H1 (cell line): ENCODE measurements around the gene CIAO3. TPM values are rescaled to one million over a fixed set of nuclear protein-coding genes. Genes with fewer than 3 reads are reported as not detected.
A peak's percentile ranks its signal among the peaks of the same experiment; 100 is the strongest.

Experiments
- CTCF ChIA-PET: fragments of 300-600 bp; sonication (Branson Sonifier 250); formaldehyde crosslinking; loops from one replicate; lab custom pipeline; 2021; ENCODE audit not compliant: partially characterized antibody; lab: Charles Lee
- POLR2A ChIA-PET: fragments of 300-600 bp; sonication (Branson Sonifier 250); formaldehyde crosslinking; loops from one replicate; lab custom pipeline; 2021; ENCODE audit warnings: inconsistent platforms; ENCODE audit not compliant: partially characterized antibody; lab: Charles Lee
- DNase-seq, 2 experiments: peaks; one replicate each; pipeline versions ENCODE4 v3.0.0 to v3.0.0-alpha.2; 2010 to 2022; ENCODE audit warnings: low spot score in 2 of 2, low read depth in 1 of 2, mixed read lengths in 1 of 2
- FAIRE-seq: peaks from 2 replicates; lab custom pipeline; 2011; peaks lifted over from hg19 to GRCh38; lab: Jason Lieb, UNC
- H2AFZ ChIP-seq: 2 replicates; pipeline ENCODE4 v1.8.1; 2012; ENCODE audit warnings: low read length, inconsistent platforms
- H2AK5ac ChIP-seq: 2 replicates; pipeline ENCODE4 v1.6.1; 2013; ENCODE audit warnings: low read depth, low read length
- H2BK120ac ChIP-seq: replicated peaks from 2 replicates; pipeline ENCODE3; 2013; ENCODE audit warnings: low read depth, low read length, inconsistent platforms
- H2BK12ac ChIP-seq: 2 replicates; pipeline ENCODE4 v1.6.1; 2013; ENCODE audit warnings: low read depth, low read length
- H2BK15ac ChIP-seq: 2 replicates; pipeline ENCODE4 v1.6.1; 2013; ENCODE audit warnings: low read length
- H2BK20ac ChIP-seq: 2 replicates; pipeline ENCODE4 v1.6.1; 2013; ENCODE audit warnings: low read length
- H2BK5ac ChIP-seq: 2 replicates; pipeline ENCODE4 v1.6.1; 2013; ENCODE audit warnings: low read depth, low read length
- H3K14ac ChIP-seq: 2 replicates; pipeline ENCODE4 v1.6.1; 2013; ENCODE audit warnings: inconsistent platforms; ENCODE audit not compliant: insufficient read length
- H3K18ac ChIP-seq: 2 replicates; pipeline ENCODE4 v1.6.1; 2013; ENCODE audit warnings: low read length; ENCODE audit errors: extremely low read depth
- H3K23ac ChIP-seq: 2 replicates; pipeline ENCODE4 v1.6.1; 2013; ENCODE audit warnings: inconsistent platforms; ENCODE audit not compliant: insufficient read length
- H3K23me2 ChIP-seq: 2 replicates; pipeline ENCODE4 v1.6.1; 2013; ENCODE audit warnings: low read depth, low read length
- H3K27ac ChIP-seq: 2 replicates; pipeline ENCODE4 v1.6.1; 2011; ENCODE audit warnings: low read depth, low read length, inconsistent platforms
- H3K27me3 ChIP-seq, 4 experiments: replicated peaks in 1 of 4; 1 replicate in 1 of 4; 2 replicates in 3 of 4; pipeline versions ENCODE4 v1.6.1 to v1.8.1; 2011 to 2013; ENCODE audit warnings: low read length in 3 of 4, mild to moderate bottlenecking in 3 of 4, inconsistent platforms in 2 of 4, mixed read lengths in 2 of 4, moderate library complexity in 1 of 4; ENCODE audit not compliant: control insufficient read depth in 3 of 4, insufficient read depth in 3 of 4; ENCODE audit errors: extremely low read depth in 1 of 4
- H3K36me3 ChIP-seq, 4 experiments: 2 replicates each; pipeline versions ENCODE4 v1.6.1 to v1.8.1; 2011 to 2013; ENCODE audit warnings: mild to moderate bottlenecking in 4 of 4, low read length in 3 of 4, moderate library complexity in 2 of 4, control low read depth in 1 of 4, inconsistent platforms in 1 of 4; ENCODE audit not compliant: insufficient read depth in 4 of 4, control insufficient read depth in 2 of 4
- H3K4ac ChIP-seq: replicated peaks from 2 replicates; pipeline ENCODE3; 2013; ENCODE audit warnings: low read length, low read depth, mixed read lengths, inconsistent platforms; ENCODE audit not compliant: insufficient read length
- H3K4me1 ChIP-seq, 4 experiments: replicated peaks in 1 of 4; 1 replicate in 1 of 4; 2 replicates in 3 of 4; pipeline versions ENCODE4 v1.6.1 to v1.8.1; 2011 to 2013; ENCODE audit warnings: low read length in 3 of 4, inconsistent platforms in 2 of 4, mixed read lengths in 1 of 4; ENCODE audit not compliant: insufficient read depth in 4 of 4, control insufficient read depth in 3 of 4
- H3K4me2 ChIP-seq, 2 experiments: 2 replicates each; pipeline versions ENCODE4 v1.6.1 to v1.8.1; 2011 to 2013; ENCODE audit warnings: low read depth in 2 of 2, low read length in 2 of 2, control low read depth in 1 of 2, inconsistent platforms in 1 of 2, mild to moderate bottlenecking in 1 of 2; ENCODE audit not compliant: insufficient read depth in 1 of 2
- H3K4me3 ChIP-seq, 4 experiments: fragments of 200-600, 300-600 bp in 1 of 4; sonication (generic), shearing (Covaris generic), sonication (Bioruptor Twin) in 1 of 4; 2 replicates each; pipeline versions ENCODE4 v1.5.1 to v1.8.1; 2011 to 2016; ENCODE audit warnings: low read length in 4 of 4, low read depth in 3 of 4, control low read depth in 2 of 4, inconsistent platforms in 2 of 4, mild to moderate bottlenecking in 2 of 4, mixed read lengths in 1 of 4, moderate library complexity in 1 of 4; ENCODE audit not compliant: insufficient read depth in 2 of 4; ENCODE audit errors: extremely low read depth in 1 of 4
- H3K56ac ChIP-seq: replicated peaks from 2 replicates; pipeline ENCODE3; 2013; ENCODE audit warnings: low read depth, mild to moderate bottlenecking, mixed read lengths, low read length, inconsistent platforms; ENCODE audit not compliant: insufficient read length
- H3K79me1 ChIP-seq: 2 replicates; pipeline ENCODE4 v1.6.1; 2013; ENCODE audit warnings: low read depth, low read length, control low read depth
- H3K79me2 ChIP-seq, 2 experiments: 2 replicates each; pipeline versions ENCODE4 v1.6.1 to v1.8.1; 2012 to 2013; ENCODE audit warnings: low read length in 2 of 2, mild to moderate bottlenecking in 2 of 2, inconsistent platforms in 1 of 2; ENCODE audit not compliant: insufficient read depth in 2 of 2, control insufficient read depth in 1 of 2
- H3K9ac ChIP-seq, 4 experiments: replicated peaks in 1 of 4; 1 replicate in 1 of 4; 2 replicates in 3 of 4; pipeline versions ENCODE4 v1.6.1 to v1.8.1; 2011 to 2013; ENCODE audit warnings: low read depth in 3 of 4, low read length in 3 of 4, control low read depth in 2 of 4, mild to moderate bottlenecking in 2 of 4, moderate library complexity in 2 of 4, inconsistent platforms in 1 of 4; ENCODE audit errors: extremely low read depth in 1 of 4
- H3K9me3 ChIP-seq, 2 experiments: 2 replicates each; pipeline versions ENCODE4 v1.6.1 to v1.8.1; 2012 to 2013; ENCODE audit warnings: mild to moderate bottlenecking in 2 of 2, moderate library complexity in 2 of 2, control low read depth in 1 of 2, inconsistent platforms in 1 of 2, low read depth in 1 of 2, low read length in 1 of 2, mixed read lengths in 1 of 2; ENCODE audit not compliant: insufficient read depth in 2 of 2
- H4K20me1 ChIP-seq, 2 experiments: replicated peaks in 1 of 2; 2 replicates each; pipeline versions ENCODE3 to v1.8.1; 2011 to 2013; ENCODE audit warnings: inconsistent platforms in 2 of 2, low read length in 2 of 2, mild to moderate bottlenecking in 1 of 2; ENCODE audit not compliant: insufficient read depth in 2 of 2, control insufficient read depth in 1 of 2
- H4K5ac ChIP-seq: 2 replicates; pipeline ENCODE4 v1.6.1; 2013; ENCODE audit warnings: low read length, low read depth, mixed read lengths, inconsistent platforms; ENCODE audit not compliant: insufficient read length
- H4K8ac ChIP-seq: 2 replicates; pipeline ENCODE4 v1.8.0; 2013; ENCODE audit warnings: mild to moderate bottlenecking, moderate library complexity, low read length, inconsistent platforms; ENCODE audit not compliant: insufficient read depth; ENCODE audit errors: extremely low read depth
- H4K91ac ChIP-seq: replicated peaks from 2 replicates; pipeline ENCODE3; 2013; ENCODE audit warnings: low read length, mixed read lengths, inconsistent platforms; ENCODE audit not compliant: insufficient read length
- BACH1 ChIP-seq: IDR thresholded peaks from 2 replicates; pipeline ENCODE4 v1.6.1; 2012; ENCODE audit warnings: low read length, improper control_type of control experiment
- CREB1 ChIP-seq: IDR thresholded peaks from 2 replicates; pipeline ENCODE4 v1.6.1; 2012; ENCODE audit warnings: inconsistent platforms
- CTBP2 ChIP-seq: IDR thresholded peaks from 2 replicates; pipeline ENCODE4 v1.7.0; 2011; ENCODE audit warnings: borderline replicate concordance, mild to moderate bottlenecking, moderate library complexity, mixed read lengths, low read length; ENCODE audit not compliant: insufficient read depth, insufficient read length
- EP300 ChIP-seq, 2 experiments: IDR thresholded peaks; 1 replicate in 1 of 2; 2 replicates in 1 of 2; pipeline ENCODE4 v1.6.1; 2011 to 2012; ENCODE audit warnings: low read depth in 2 of 2, low read length in 2 of 2, mild to moderate bottlenecking in 2 of 2, borderline replicate concordance in 1 of 2, inconsistent platforms in 1 of 2, moderate library complexity in 1 of 2
- MAX ChIP-seq: IDR thresholded peaks from 2 replicates; pipeline ENCODE4 v1.6.1; 2012; ENCODE audit warnings: inconsistent platforms
- RNF2 ChIP-seq: fragments of 200-900, 300-1000 bp; sonication (generic); IDR thresholded peaks from 2 replicates; pipeline ENCODE4 v1.7.1; 2016; ENCODE audit warnings: borderline replicate concordance, low read depth, mild to moderate bottlenecking, antibody characterized with exemption, low read length; ENCODE audit not compliant: poor library complexity, severe bottlenecking; ENCODE audit errors: missing control alignments
- RXRA ChIP-seq: IDR thresholded peaks from 2 replicates; pipeline ENCODE4 v1.6.1; 2011; ENCODE audit warnings: low read depth, mild to moderate bottlenecking, low read length, moderate library complexity; ENCODE audit not compliant: insufficient read depth
- SRF ChIP-seq: IDR thresholded peaks from 2 replicates; pipeline ENCODE4 v1.6.1; 2011; ENCODE audit warnings: mild to moderate bottlenecking, low read depth, low read length, moderate library complexity
- TAF1 ChIP-seq: IDR thresholded peaks from 2 replicates; pipeline ENCODE4 v1.6.1; 2011; ENCODE audit warnings: mild to moderate bottlenecking, low read depth, low read length
- WGBS, 2 experiments: shearing (Covaris generic) in 1 of 2; methylation state at CpG; one replicate each; pipeline versions ENCODE4 v1.1.6 to v1.1.7; 2013 to 2015; ENCODE audit warnings: low lambda C conversion rate in 2 of 2, mixed read lengths in 2 of 2, inconsistent platforms in 1 of 2, low coverage in 1 of 2, missing lambda C conversion rate in 1 of 2; ENCODE audit not compliant: insufficient replicate concordance in 2 of 2, insufficient coverage in 1 of 2, insufficient read length in 1 of 2; ENCODE audit errors: extremely low coverage in 1 of 2, missing lambda C conversion rate in 1 of 2; 5-methylcytosine and 5-hydroxymethylcytosine counted together
- polyA plus RNA-seq, 7 experiments: library from polyadenylated mRNA; depleted of rRNA in 3 of 7; stranded (reverse) in 5 of 7; unstranded in 2 of 7; fragments of >200 nt in 5 of 7; fragments of 200-250 nt in 2 of 7; gene quantifications; 1 replicate in 5 of 7; 2 replicates in 1 of 7; 4 replicates in 1 of 7; pipeline versions ENCODE4 v1.2.1 to v1.2.3, GENCODE V29; 2011 to 2013; ENCODE audit warnings: missing spikeins in 2 of 7, mixed read lengths in 2 of 7
- total RNA-seq: library from RNA; stranded (reverse); fragmentation: NEBNext Ultra II Directional; extraction: Animal tissue kit (Norgen Biotek cat#: 25700); gene quantifications from 2 replicates; pipeline ENCODE4 v1.2.1, GENCODE V29; 2021

The CIAO3 gene
- total and polyA plus RNA-seq, 2 of the 8 experiments (the other 6 are each of a cell fraction or from before 2014, with no cell fraction given), result 20.0 to 20.4 TPM

GRCh38 chr16:693766-694165, 47.0 kb downstream of the CIAO3 start:
- peak overlapping the region; percentile 87 to 95 for H3K4me2 ChIP-seq
- no peak overlapping the region for H2BK120ac ChIP-seq
- H3K18ac ChIP-seq, result no peak overlapping the region
- H4K91ac ChIP-seq, result no peak overlapping the region
- H3K27me3 ChIP-seq, result peaks cover 1 to 59% (median 36%) of the 10 kb centered on the region in 4 experiments
- peak overlapping the region; percentile 65; the same call in 1 of the 2 replicates for H4K8ac ChIP-seq
- CTCF ChIA-PET, result interaction anchor here (0.9 to 2.0 kb wide), 3 partner anchors 12 to 92 kb away, joined by 3 to 7 read pairs (median 6); no protein-coding TSS in a partner anchor
- H3K27ac ChIP-seq, result no peak overlapping the region
- POLR2A ChIA-PET, result interaction anchor here (1.1 to 4.6 kb wide), 4 partner anchors 11 to 28 kb away, joined by 5 to 48 read pairs (median 8); partner anchors contain the start of genes ANTKMT, JMJD8, RHBDL1 and STUB1
- H3K14ac ChIP-seq, result no peak overlapping the region
- no peak overlapping the region for H2AFZ ChIP-seq
- H2BK5ac ChIP-seq, result no peak overlapping the region
- no peak overlapping the region for H2AK5ac ChIP-seq
- no peak overlapping the region for H3K9ac ChIP-seq
- H3K4me1 ChIP-seq, result peaks cover 0 to 23% (median 15%) of the 10 kb centered on the region in 4 experiments; a peak in 5 of 7 replicates
- H2BK15ac ChIP-seq, result no peak overlapping the region
- H2BK12ac ChIP-seq, result no peak overlapping the region
- DNase-seq (peak in 1 of 2 experiments; percentile 62), FAIRE-seq (no peak)
- H3K23ac ChIP-seq, result no peak overlapping the region
- peaks cover 4% of the 10 kb centered on the region; the same call in 1 of the 2 replicates for H3K79me1 ChIP-seq
- no peaks in the 10 kb centered on the region for H3K36me3 ChIP-seq
- no peak overlapping the region for H4K5ac ChIP-seq
- no peak overlapping the region for H2BK20ac ChIP-seq
- no peak overlapping the region for H3K4ac ChIP-seq
- H3K9me3 ChIP-seq, result no peaks in the 10 kb centered on the region
- WGBS, 2 experiments, result 18% methylated on average over 8 of the region's 37 CpGs; no CpG with 5 or more reads in 1 of the 2 experiments
- no peaks in the 10 kb centered on the region for H3K79me2 ChIP-seq
- H3K23me2 ChIP-seq, result peaks cover 15% of the 10 kb centered on the region
- peak overlapping the region; percentile 43 to 78 (median 48) for H3K4me3 ChIP-seq
- H4K20me1 ChIP-seq, result peaks cover 0 to 8% of the 10 kb centered on the region in 2 experiments
- H3K56ac ChIP-seq, result no peak overlapping the region
- TF ChIP-seq CTBP2, result no peak
- no peak for TF ChIP-seq EP300 (IDR thresholded peaks at IDR 0.05; ENCODE audit: borderline replicate concordance in 1 of 2, low read depth in 2 of 2, low read length in 2 of 2)
- TF ChIP-seq BACH1, result no peak
- TF ChIP-seq CREB1, result no peak
- TF ChIP-seq SRF, result no peak
- no peak for TF ChIP-seq MAX
- no peak for TF ChIP-seq RXRA
- no peak for TF ChIP-seq RNF2
- TF ChIP-seq TAF1, result no peak
